Measurements from ENCODE around the gene TPK1. TPM values are rescaled to one million over a fixed set of nuclear protein-coding genes. Genes with fewer than 3 reads are reported as not detected.

Gene TPK1
- total and polyA plus RNA-seq, 2 donors (not counting 1 experiment from before 2014, with no cell fraction given), result 2.4 to 4.1 TPM

- H3K79me2 ChIP-seq (ENCODE audit: control insufficient read depth, insufficient read depth, low read length), result no peaks in the 10 kb centered on the region
These were observed 163.0 kb downstream of the TPK1 start for GRCh38 chr7:144672869-144673268.

DNA sequence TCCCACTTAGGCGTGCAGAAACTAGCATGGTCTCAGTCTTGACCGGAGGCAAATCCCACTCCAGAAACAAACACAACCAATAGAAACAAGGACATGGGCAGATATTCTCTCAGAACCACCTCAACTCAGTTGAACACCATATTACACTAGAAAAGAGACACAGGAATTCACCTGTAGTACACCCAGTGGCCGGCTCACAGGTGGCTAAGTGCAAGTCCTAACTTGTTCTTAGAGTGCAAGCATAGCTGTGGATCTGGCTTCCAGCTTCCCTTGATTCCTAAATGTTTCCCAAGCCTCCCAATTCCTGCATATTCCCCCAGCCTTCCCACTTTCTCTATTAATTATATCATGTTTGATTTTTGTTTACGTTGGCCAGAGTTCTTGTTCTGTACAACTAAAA lies 164.4 kb downstream of the TPK1 start:
- H3K4me2 ChIP-seq (ENCODE audit: extremely low read depth, insufficient read depth, low read length), result no peak overlapping the region
- TF ChIP-seq EZH2 (IDR thresholded peaks at IDR 0.05; ENCODE audit: low read length, missing control alignments), result no peak
- TF ChIP-seq CTCF (conservative IDR thresholded peaks at IDR 0.05 in 1 of 2, IDR thresholded peaks at IDR 0.05 in 1 of 2; ENCODE audit: low read depth in 1 of 2, low read length in 2 of 2), result no peak
- no peaks in the 10 kb centered on the region for H3K79me2 ChIP-seq (ENCODE audit: control insufficient read depth, insufficient read depth, low read length)
- no peaks in the 10 kb centered on the region for H3K9me3 ChIP-seq (ENCODE audit: control insufficient read depth, insufficient read depth, low read depth, low read length)
- H3K4me3 ChIP-seq (replicated peaks in 1 of 4; ENCODE audit: control extremely low read depth in 1 of 4, insufficient read depth in 1 of 4, low read depth in 3 of 4, low read length in 4 of 4), result no peak overlapping the region
- no peak overlapping the region for H3K27ac ChIP-seq (ENCODE audit: insufficient read depth, low read length)
- H3K4me1 ChIP-seq (ENCODE audit: control insufficient read depth, extremely low read depth, insufficient read depth, low read length), result no peaks in the 10 kb centered on the region
- no peaks in the 10 kb centered on the region for H3K36me3 ChIP-seq (ENCODE audit: control insufficient read depth, insufficient read depth, low read length)
- H3K9ac ChIP-seq (ENCODE audit: insufficient read depth, low read length), result no peak overlapping the region
- H2AFZ ChIP-seq (ENCODE audit: low read length), result no peak overlapping the region
- H4K20me1 ChIP-seq (ENCODE audit: control insufficient read depth, extremely low read depth, insufficient read depth, low read length), result no peaks in the 10 kb centered on the region
- no peak for DNase-seq (ENCODE audit: low read depth in 2 of 2)
- H3K27me3 ChIP-seq (ENCODE audit: control insufficient read depth, insufficient read depth, low read length), result no peaks in the 10 kb centered on the region

More at GRCh38 chr7:144672869-144673268, 163.0 kb downstream of the TPK1 start:
- H3K9ac ChIP-seq (ENCODE audit: insufficient read depth, low read length), result no peak overlapping the region
- no peak overlapping the region for H3K4me3 ChIP-seq (replicated peaks in 1 of 4; ENCODE audit: control extremely low read depth in 1 of 4, insufficient read depth in 1 of 4, low read depth in 3 of 4, low read length in 4 of 4)
- H2AFZ ChIP-seq (ENCODE audit: low read length), result no peak overlapping the region
- no peak overlapping the region for H3K4me2 ChIP-seq (ENCODE audit: extremely low read depth, insufficient read depth, low read length)
- H3K27ac ChIP-seq (ENCODE audit: insufficient read depth, low read length), result no peak overlapping the region
- H4K20me1 ChIP-seq (ENCODE audit: control insufficient read depth, extremely low read depth, insufficient read depth, low read length), result no peaks in the 10 kb centered on the region
- no peak for DNase-seq (ENCODE audit: low read depth in 2 of 2)
- H3K36me3 ChIP-seq (ENCODE audit: control insufficient read depth, insufficient read depth, low read length), result no peaks in the 10 kb centered on the region
- no peaks in the 10 kb centered on the region for H3K4me1 ChIP-seq (ENCODE audit: control insufficient read depth, extremely low read depth, insufficient read depth, low read length)
- no peak for TF ChIP-seq CTCF (conservative IDR thresholded peaks at IDR 0.05 in 1 of 2, IDR thresholded peaks at IDR 0.05 in 1 of 2; ENCODE audit: low read depth in 1 of 2, low read length in 2 of 2)
- no peaks in the 10 kb centered on the region for H3K9me3 ChIP-seq (ENCODE audit: control insufficient read depth, insufficient read depth, low read depth, low read length)
- H3K27me3 ChIP-seq (ENCODE audit: control insufficient read depth, insufficient read depth, low read length), result no peaks in the 10 kb centered on the region

DNA sequence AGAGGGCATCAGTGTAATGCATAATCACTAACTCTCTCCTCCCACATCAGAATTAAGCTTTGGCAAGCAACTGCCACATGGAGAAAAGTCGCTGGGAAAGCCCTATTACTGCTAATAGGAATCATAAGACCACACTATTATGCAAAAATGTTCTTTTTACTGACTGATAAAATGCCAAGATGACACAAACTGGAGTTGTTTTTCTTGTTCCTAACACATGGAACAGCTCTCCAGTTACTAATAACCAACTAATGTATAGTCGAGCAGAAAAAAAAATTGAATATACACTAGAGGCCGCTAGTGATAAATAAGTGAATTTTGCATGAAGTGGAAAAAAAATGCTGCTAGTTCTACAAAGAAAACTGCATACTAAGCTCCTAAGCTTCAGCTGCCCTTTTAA lies 165.6 kb downstream of the TPK1 start:
- no peak overlapping the region for H3K27ac ChIP-seq (ENCODE audit: insufficient read depth, low read length)

More for the DNA sequence above, 165.6 kb downstream of the TPK1 start:
- Histone ChIP-seq H3K36me3 (ENCODE audit: control insufficient read depth, insufficient read depth, low read length) (no peaks in the 10 kb centered on the region), H3K4me2 (ENCODE audit: extremely low read depth, insufficient read depth, low read length) (no peak overlapping the region), H3K4me3 (replicated peaks in 1 of 4; ENCODE audit: control extremely low read depth in 1 of 4, insufficient read depth in 1 of 4, low read depth in 3 of 4, low read length in 4 of 4) (no peak overlapping the region), H3K79me2 (ENCODE audit: control insufficient read depth, insufficient read depth, low read length) (no peaks in the 10 kb centered on the region), H3K4me1 (ENCODE audit: control insufficient read depth, extremely low read depth, insufficient read depth, low read length) (no peaks in the 10 kb centered on the region), H3K9ac (ENCODE audit: insufficient read depth, low read length) (no peak overlapping the region), H2AFZ (ENCODE audit: low read length) (no peak overlapping the region), H3K27me3 (ENCODE audit: control insufficient read depth, insufficient read depth, low read length) (no peaks in the 10 kb centered on the region), H3K9me3 (ENCODE audit: control insufficient read depth, insufficient read depth, low read depth, low read length) (no peaks in the 10 kb centered on the region), H4K20me1 (ENCODE audit: control insufficient read depth, extremely low read depth, insufficient read depth, low read length) (no peaks in the 10 kb centered on the region)
- peak in 1 of 2 donors; percentile 53 for DNase-seq (ENCODE audit: low read depth in 2 of 2)
- TF ChIP-seq EZH2 (IDR thresholded peaks at IDR 0.05; ENCODE audit: low read length, missing control alignments) (no peak), CTCF (conservative IDR thresholded peaks at IDR 0.05 in 1 of 2, IDR thresholded peaks at IDR 0.05 in 1 of 2; ENCODE audit: low read depth in 1 of 2, low read length in 2 of 2) (peak in 1 of 2 donors; percentile 34)
